GM20431 (cell line): Measurements from ENCODE around the gene NIPAL4.
"Not testable (repeated sequence)": the region's sequence is repeated elsewhere in the genome, so short reads cannot be mapped to it uniquely, and the experiment has no call there.

Experiments used
- in situ Hi-C: fragments of 300-500 bp; cut with MseI, MboI; formaldehyde crosslinking; loops from one replicate; pipeline ENCODE4 v1.15.0; 2020; ENCODE audit warnings: low sequenced_read_pairs; ENCODE audit not compliant: unreplicated experiment

Gene NIPAL4

GRCh38 chr5:157459715-157460599 lies at the start of gene NIPAL4:
TSS of gene NIPAL4 (plus strand) at chr5:157460213. CDS start at chr5:157460321, 108 bp downstream.
- in situ Hi-C loops = no loop called here

GRCh38 chr5:157415838-157416237 lies 44.2 kb upstream of the NIPAL4 start:
- in situ Hi-C loops = no loop called here

- in situ Hi-C loops = not testable (repeated sequence)
Observed at GRCh38 chr5:157419521-157419920, 40.5 kb upstream of the NIPAL4 start.

- in situ Hi-C loops = loop anchor here (25.0 kb wide), 1 partner anchor 282 kb away; no protein-coding TSS in a partner anchor
Observed at GRCh38 chr5:157429920-157430319, 30.1 kb upstream of the NIPAL4 start.

DNA sequence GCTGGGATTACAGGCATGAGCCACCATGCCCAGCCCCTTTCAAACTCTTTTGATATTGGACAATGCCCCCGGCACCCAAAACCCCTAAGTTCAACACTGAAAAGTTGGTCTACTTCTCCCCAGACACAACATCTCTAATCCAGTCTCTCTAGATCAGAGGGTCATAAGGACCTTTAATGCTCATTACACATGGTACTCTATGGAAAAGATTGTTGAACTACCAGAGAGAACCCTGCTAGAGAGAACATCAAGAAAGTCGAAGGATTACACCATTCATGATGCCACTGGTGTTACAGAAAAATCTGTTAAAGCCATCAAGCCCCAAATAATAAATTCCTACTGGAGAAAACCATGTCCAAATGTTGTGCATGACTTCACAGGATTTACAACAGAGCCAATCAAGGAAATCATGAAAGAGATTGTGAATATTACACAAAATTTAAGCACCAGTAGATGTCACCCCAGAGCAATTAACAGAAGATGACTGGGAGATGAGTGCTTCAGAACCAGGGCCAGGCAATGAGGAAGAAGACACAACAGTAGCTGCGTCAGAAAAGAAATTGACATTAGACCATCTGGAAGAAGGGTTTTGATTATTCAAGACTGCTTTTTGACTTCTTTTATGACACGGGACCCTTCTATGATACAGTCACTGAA lies 28.3 kb upstream of the NIPAL4 start:
- in situ Hi-C loops = loop anchor here (25.0 kb wide), 1 partner anchor 281 kb away; no protein-coding TSS in a partner anchor

GRCh38 chr5:157434096-157434495 lies 25.9 kb upstream of the NIPAL4 start:
- in situ Hi-C loops = loop anchor here (25.0 kb wide), 1 partner anchor 278 kb away; no protein-coding TSS in a partner anchor

GRCh38 chr5:157443041-157443549 lies 16.9 kb upstream of the NIPAL4 start:
- in situ Hi-C loops = loop anchor here (25.0 kb wide), 1 partner anchor 269 kb away; no protein-coding TSS in a partner anchor

- in situ Hi-C loops = loop anchor here (25.0 kb wide), 1 partner anchor 268 kb away; no protein-coding TSS in a partner anchor
Observed at GRCh38 chr5:157444224-157444623, 15.8 kb upstream of the NIPAL4 start.

- in situ Hi-C loops = loop anchor here (25.0 kb wide), 1 partner anchor 266 kb away; no protein-coding TSS in a partner anchor
Observed at GRCh38 chr5:157445745-157446411, 14.1 kb upstream of the NIPAL4 start.

DNA sequence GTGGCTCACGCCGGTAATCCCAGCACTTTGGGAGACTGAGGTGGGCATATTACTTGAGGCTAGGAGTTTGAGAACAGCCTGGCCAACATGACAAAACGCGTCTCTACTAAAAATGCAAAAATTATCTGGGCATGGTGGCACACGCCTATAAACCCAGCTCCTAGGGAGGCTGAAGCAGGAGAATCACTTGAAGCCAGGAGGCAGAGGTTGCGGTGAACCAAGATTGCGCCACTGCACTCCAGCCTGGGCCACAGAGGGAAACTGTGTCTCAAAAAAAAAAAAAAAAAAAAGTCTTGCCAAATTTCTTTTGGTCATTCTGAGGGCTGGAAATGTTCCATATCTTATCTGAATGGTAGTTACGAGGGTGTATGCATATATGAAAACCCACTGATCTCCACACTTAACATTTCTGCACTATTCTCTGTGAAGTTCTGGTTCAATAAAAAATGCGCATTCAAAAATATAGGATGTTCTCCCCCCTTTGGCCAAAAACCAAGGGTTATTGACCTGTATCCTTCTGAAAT lies 13.5 kb upstream of the NIPAL4 start:
- in situ Hi-C loops = loop anchor here (25.0 kb wide), 1 partner anchor 266 kb away; no protein-coding TSS in a partner anchor

- in situ Hi-C loops = loop anchor here (25.0 kb wide), 1 partner anchor 265 kb away; no protein-coding TSS in a partner anchor
Observed at GRCh38 chr5:157447201-157447637, 12.8 kb upstream of the NIPAL4 start.

GRCh38 chr5:157449011-157449723 lies 10.8 kb upstream of the NIPAL4 start:
- in situ Hi-C loops = loop anchor here (25.0 kb wide), 1 partner anchor 263 kb away; no protein-coding TSS in a partner anchor

- in situ Hi-C loops = no loop called here
Observed at GRCh38 chr5:157450024-157450423, 10.0 kb upstream of the NIPAL4 start.

DNA sequence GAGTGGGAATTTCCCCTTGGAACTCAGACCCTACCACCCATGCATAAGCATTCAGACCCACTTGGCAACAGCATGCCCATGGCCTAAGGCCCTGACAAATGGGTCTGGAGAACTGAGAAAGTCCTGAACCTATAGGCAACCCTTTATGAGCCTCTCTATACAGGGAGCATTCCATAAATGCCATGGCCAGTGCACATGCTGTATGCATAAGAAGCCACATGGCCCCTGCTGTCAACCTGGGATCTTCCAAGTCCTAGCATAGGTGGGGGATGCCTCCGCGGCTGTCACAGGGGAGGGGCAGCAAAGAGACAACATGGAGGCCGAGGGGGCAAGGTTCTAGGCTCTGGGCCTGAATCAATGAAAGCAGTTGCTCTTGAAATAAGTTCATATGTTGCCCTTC lies 8.2 kb upstream of the NIPAL4 start:
- in situ Hi-C loops = no loop called here

DNA sequence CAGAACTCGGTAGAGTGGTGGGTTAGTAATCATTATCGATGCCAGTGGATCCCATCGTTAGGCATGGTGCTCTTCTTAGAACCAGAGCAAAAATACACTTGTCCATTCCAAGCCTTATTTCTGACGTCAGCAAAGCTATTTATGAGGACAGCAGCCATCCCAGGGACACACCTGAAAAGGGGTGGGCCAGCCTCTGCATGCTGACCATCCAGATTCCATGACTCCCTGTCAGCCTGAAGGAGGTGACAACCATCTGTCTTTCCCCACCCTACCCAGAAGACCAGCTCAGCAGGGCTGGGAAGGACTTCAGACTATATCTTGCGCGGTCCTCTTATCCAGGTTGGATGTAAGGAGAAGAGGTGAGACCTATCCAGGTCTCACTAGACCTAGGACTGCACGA lies 5.7 kb upstream of the NIPAL4 start:
- in situ Hi-C loops = no loop called here

DNA sequence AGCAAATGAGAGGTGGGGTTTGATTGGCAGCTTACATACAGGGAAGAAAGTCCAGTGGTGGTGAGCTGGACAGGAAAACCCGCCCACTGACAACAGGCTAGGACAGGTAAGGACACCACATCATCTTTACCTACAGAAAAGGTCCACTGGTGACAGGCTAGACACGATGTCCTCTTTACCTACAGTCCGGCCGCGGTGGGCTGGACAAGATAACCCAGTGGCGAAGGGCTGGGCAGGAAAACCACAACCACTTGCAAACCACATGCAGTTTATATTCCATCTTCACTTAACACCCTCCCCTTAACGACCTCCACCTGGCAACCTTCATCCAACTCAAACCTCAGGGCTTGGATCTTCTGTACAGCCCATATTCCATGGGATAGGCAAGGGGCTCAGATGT lies 5.0 kb upstream of the NIPAL4 start:
- in situ Hi-C loops = no loop called here

DNA sequence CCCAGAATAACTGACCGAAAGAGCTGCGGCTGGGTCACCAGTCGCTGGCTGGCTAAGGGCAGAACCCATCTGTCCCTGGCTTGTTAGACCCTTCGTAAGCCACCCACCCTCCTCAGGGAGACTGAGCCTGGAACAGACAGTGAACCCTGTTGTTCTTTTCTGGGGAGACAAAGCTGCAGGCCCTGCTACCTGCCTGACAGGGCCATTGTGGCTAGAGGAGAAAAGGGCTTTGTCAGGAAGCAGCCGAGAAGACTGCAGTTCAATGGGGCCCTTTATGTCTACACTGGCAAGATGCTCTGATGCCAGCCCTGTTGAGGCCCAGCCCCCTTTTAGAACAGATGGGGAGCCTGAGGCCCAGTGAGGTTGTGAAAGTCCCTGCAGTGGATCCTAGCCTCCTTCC lies 3.7 kb upstream of the NIPAL4 start:
- in situ Hi-C loops = no loop called here

- in situ Hi-C loops = no loop called here
Observed at GRCh38 chr5:157457391-157457790, 2.6 kb upstream of the NIPAL4 start.

DNA sequence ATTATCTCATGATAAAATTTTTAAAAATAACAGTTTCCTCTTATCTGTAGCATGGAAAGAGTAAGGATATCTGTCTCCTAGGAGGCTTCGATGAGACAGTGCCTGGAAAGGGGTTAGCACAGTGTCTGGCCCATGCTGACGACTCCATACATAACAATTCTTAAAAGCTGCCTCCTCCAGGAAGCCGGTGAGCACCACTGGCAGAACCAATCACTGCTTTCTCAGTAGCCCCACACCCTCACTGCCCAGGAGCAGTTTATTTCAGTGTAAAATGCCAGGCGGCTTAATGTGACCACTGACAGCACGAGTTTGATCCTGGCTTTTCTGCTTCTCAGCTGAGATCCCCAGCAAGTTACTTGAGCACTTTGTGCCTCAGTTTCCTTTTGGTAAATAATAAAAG lies 1.2 kb upstream of the NIPAL4 start:
- in situ Hi-C loops = no loop called here
